Astrocyte of the cerebellum (primary cell): ENCODE measurements around the gene TNNI2.

ENCODE experiments used
- DNase-seq: peaks from one replicate; pipeline ENCODE4 v3.0.0-alpha.2; 2011; ENCODE audit warnings: low read depth
- H3K4me3 ChIP-seq: 2 replicates; pipeline ENCODE4 v1.5.1; 2011; ENCODE audit warnings: mild to moderate bottlenecking, low read depth, low read length, moderate library complexity
- CTCF ChIP-seq: IDR thresholded peaks from 2 replicates; pipeline ENCODE4 v1.5.1; 2012; ENCODE audit warnings: low read length, low read depth, moderate library complexity, mild to moderate bottlenecking; ENCODE audit errors: missing control alignments
- in situ Hi-C: cut with HindIII; loops from 2 replicates; pipeline ENCODE4 v1.10.0; 2017; ENCODE audit warnings: low sequenced_read_pairs

The TNNI2 gene

GRCh38 chr11:1852271-1852876 is 13.6 kb downstream of the TNNI2 start:
- in situ Hi-C loops: no loop called here
- no peak for DNase-seq
- H3K4me3 ChIP-seq: no peak overlapping the region
- TF ChIP-seq CTCF: no peak

- TF ChIP-seq CTCF: no peak
- no peak for DNase-seq
- H3K4me3 ChIP-seq: no peak within 1 kb of the TSS
- in situ Hi-C loops: no loop called here
Measured at GRCh38 chr11:1852877-1853276, 14.1 kb downstream of the TNNI2 start, which contains the start of gene LSP1. Gene LSP1, plus strand, starts transcription at chr11:1853084. Its CDS starts 61 bp downstream, at chr11:1853145.

GRCh38 chr11:1853376-1854131 is 14.8 kb downstream of the TNNI2 start:
- no peak for DNase-seq
- in situ Hi-C loops: no loop called here
- H3K4me3 ChIP-seq: no peak overlapping the region
- TF ChIP-seq CTCF: no peak

- in situ Hi-C loops: no loop called here
- DNase-seq: no peak
- H3K4me3 ChIP-seq: no peak overlapping the region
Measured at GRCh38 chr11:1854132-1854948, 15.6 kb downstream of the TNNI2 start.

GRCh38 chr11:1854949-1855885 is 16.4 kb downstream of the TNNI2 start:
- DNase-seq: no peak
- no peak for TF ChIP-seq CTCF
- in situ Hi-C loops: no loop called here
- H3K4me3 ChIP-seq: no peak overlapping the region

More at GRCh38 chr11:1854132-1854948, 15.6 kb downstream of the TNNI2 start:
- no peak for TF ChIP-seq CTCF
